Neural crest cell (in vitro differentiated cells): ENCODE results near the gene PLEKHB1. TPM values are rescaled to one million over a fixed set of nuclear protein-coding genes. Genes with fewer than 3 reads are reported as not detected.

Source experiments
- DNase-seq: peaks from one replicate; pipeline ENCODE4 v3.0.0; 2021; ENCODE audit warnings: low read depth, mixed read lengths, low spot score
- H3K27ac Mint-ChIP-seq: one replicate; pipeline ENCODE4 v1.8.0; 2021; ENCODE audit warnings: mild to moderate bottlenecking, mixed read lengths; ENCODE audit not compliant: unreplicated experiment
- H3K27me3 Mint-ChIP-seq: 2 replicates; pipeline ENCODE4 v1.8.0; 2021; ENCODE audit warnings: low read depth, mild to moderate bottlenecking, mixed read lengths
- H3K36me3 Mint-ChIP-seq: 2 replicates; pipeline ENCODE4 v1.8.0; 2021; ENCODE audit warnings: low read depth, mild to moderate bottlenecking, mixed read lengths
- H3K4me1 Mint-ChIP-seq: 2 replicates; pipeline ENCODE4 v1.8.0; 2021; ENCODE audit warnings: mixed read lengths
- H3K4me3 Mint-ChIP-seq: one replicate; pipeline ENCODE4 v1.8.0; 2021; ENCODE audit warnings: mild to moderate bottlenecking, mixed read lengths
- H3K9me3 Mint-ChIP-seq: 2 replicates; pipeline ENCODE4 v1.8.0; 2021; ENCODE audit warnings: mixed read lengths
- CTCF ChIP-seq: fragments of 200-600 bp; sonication (generic); conservative IDR thresholded peaks from 2 replicates; pipeline ENCODE4 v1.5.0; 2021; ENCODE audit warnings: antibody characterized with exemption, mild to moderate bottlenecking
- long read RNA-seq: library from polyadenylated mRNA; unstranded; transcript quantifications from one replicate; pipeline ENCODE4 v2.0.0, GENCODE V29; 2020
- total RNA-seq: library from RNA; stranded (reverse); gene quantifications from 2 replicates; pipeline ENCODE4 v1.2.1, GENCODE V29; 2021

PLEKHB1 gene
- 42.6 and 42.7 TPM in 2 replicates for total RNA-seq
- long read RNA-seq, transcript PLEKHB1-206 (6 exons, 1,049 nt), result minor isoform, 5 of 15 reads
- long read RNA-seq, transcript PLEKHB1-201 (7 exons, 2,016 nt), result major isoform, 6 of 15 reads
- long read RNA-seq, partial matches to known transcripts, result 1 of 15 reads
- long read RNA-seq, other reads (novel, unspliced or antisense), result 2 of 15 reads

- Mint-ChIP-seq H3K4me3 (peak within 1 kb of the TSS; percentile 69), H3K4me1 (peaks cover 62% of the 10 kb centered on the region), H3K27me3 (peaks cover 4% of the 10 kb centered on the region), H3K9me3 (no peaks in the 10 kb centered on the region), H3K27ac (peak within 1 kb of the TSS; percentile 31), H3K36me3 (no peaks in the 10 kb centered on the region)
- no peak for TF ChIP-seq CTCF
- no peak for DNase-seq
Observed at GRCh38 chr11:73645972-73646631, at the start of gene PLEKHB1. Gene PLEKHB1 (plus strand): TSS chr11:73646581. CDS start chr11:73646609, 28 bp downstream.

- TF ChIP-seq CTCF, result no peak
- Mint-ChIP-seq H3K27ac (peak overlapping the region; percentile 96), H3K4me3 (peak overlapping the region; percentile 94), H3K36me3 (no peaks in the 10 kb centered on the region), H3K4me1 (peaks cover 41% of the 10 kb centered on the region), H3K27me3 (no peaks in the 10 kb centered on the region), H3K9me3 (no peaks in the 10 kb centered on the region)
- DNase-seq, result no peak
Observed at GRCh38 chr11:73597336-73597955, 48.9 kb upstream of the PLEKHB1 start.

- no peaks in the 10 kb centered on the region for H3K9me3 Mint-ChIP-seq
- no peaks in the 10 kb centered on the region for H3K27me3 Mint-ChIP-seq
- peaks cover 40% of the 10 kb centered on the region for H3K4me1 Mint-ChIP-seq
- peak within 1 kb of the TSS; percentile 96 for H3K27ac Mint-ChIP-seq
- peak; percentile 84 for DNase-seq
- peak; percentile 56 for TF ChIP-seq CTCF
- H3K36me3 Mint-ChIP-seq, result no peaks in the 10 kb centered on the region
- peak within 1 kb of the TSS; percentile 94 for H3K4me3 Mint-ChIP-seq
Observed at GRCh38 chr11:73597956-73598718, 48.2 kb upstream of the PLEKHB1 start, which contains the start of gene FAM168A. Gene FAM168A (minus strand): TSS chr11:73598112. CDS start chr11:73468474, 129,638 bp downstream.

GRCh38 chr11:73598719-73599379 lies 47.5 kb upstream of the PLEKHB1 start:
- H3K4me3 Mint-ChIP-seq, result peak overlapping the region; percentile 94
- peaks cover 36% of the 10 kb centered on the region for H3K4me1 Mint-ChIP-seq
- peak overlapping the region; percentile 96 for H3K27ac Mint-ChIP-seq
- no peaks in the 10 kb centered on the region for H3K27me3 Mint-ChIP-seq
- H3K36me3 Mint-ChIP-seq, result no peaks in the 10 kb centered on the region
- no peak for DNase-seq
- TF ChIP-seq CTCF, result no peak
- no peaks in the 10 kb centered on the region for H3K9me3 Mint-ChIP-seq

- H3K27me3 Mint-ChIP-seq, result no peaks in the 10 kb centered on the region
- H3K4me1 Mint-ChIP-seq, result peaks cover 3% of the 10 kb centered on the region
- no peak overlapping the region for H3K4me3 Mint-ChIP-seq
- no peak for DNase-seq
- peaks cover 5% of the 10 kb centered on the region for H3K9me3 Mint-ChIP-seq
- no peak overlapping the region for H3K27ac Mint-ChIP-seq
- H3K36me3 Mint-ChIP-seq, result no peaks in the 10 kb centered on the region
- no peak for TF ChIP-seq CTCF
Observed at GRCh38 chr11:73612601-73613140, 33.7 kb upstream of the PLEKHB1 start.
